ENCODE data around the gene HYAL1. TPM values are rescaled to one million over a fixed set of nuclear protein-coding genes. Genes with fewer than 3 reads are reported as not detected.
A peak's percentile ranks its signal among the peaks of the same experiment; 100 is the strongest.

The HYAL1 gene
- 10 to 100 TPM; 16.5 to 26.5 (median 20.8) TPM for total RNA-seq

GRCh38 chr3:50303013-50303815, at the start of gene HYAL1:
Gene HYAL1 (minus strand): TSS chr3:50303574. CDS start chr3:50302956, 618 bp downstream.
- Histone ChIP-seq H3K9me3 (no peaks in the 10 kb centered on the region), H3K4me1 (peaks cover 0 to 51% (median 36%) of the 10 kb centered on the region in 4 donors), H3K27ac (peak within 1 kb of the TSS; percentile 45 to 89 (median 75)), H3K4me3 (peak within 1 kb of the TSS in 2 of 4 donors; percentile 20 to 44), H3K36me3 (peaks cover 0 to 5% (median 0%) of the 10 kb centered on the region in 3 donors), H3K27me3 (no peaks in the 10 kb centered on the region)
- DNase-seq (ENCODE audit: low spot score in 2 of 2) = peak in 1 of 2 donors; percentile 77
- TF ChIP-seq POLR2A (IDR thresholded peaks at IDR 0.05) (peak in 1 of 2 donors; percentile 49), EP300 (IDR thresholded peaks at IDR 0.05) (peak in 1 of 2 donors; percentile 53), CTCF (IDR thresholded peaks at IDR 0.05) (peak in 1 of 5 experiments; percentile 16)
- WGBS, 2 donors = 36 to 41% methylated on average over 10 to 11 of the region's 14 CpGs

DNA sequence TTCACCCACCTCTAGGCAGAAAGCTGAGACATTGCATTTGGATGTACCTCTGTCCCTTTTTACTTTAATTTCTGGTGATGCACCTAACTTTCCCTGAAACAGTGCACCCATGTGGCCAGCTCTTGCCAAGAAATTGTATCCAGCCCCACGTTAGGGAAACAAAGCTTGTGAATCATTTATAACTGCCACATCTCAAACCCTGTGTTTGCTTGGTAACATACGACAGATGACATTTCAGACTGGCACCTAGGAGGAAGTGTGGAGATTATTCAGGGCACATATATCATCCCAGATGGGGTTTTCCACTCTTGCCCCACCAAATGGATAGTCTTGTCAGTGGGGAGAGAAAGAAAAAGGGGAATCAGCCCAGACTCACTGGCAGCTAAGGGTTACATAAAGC, 49.4 kb upstream of the HYAL1 start:
- 34 to 40% methylated on average over 2 of the region's 2 CpGs for WGBS, 2 donors
- no peaks in the 10 kb centered on the region for H3K9me3 ChIP-seq
- peaks cover 5 to 83% (median 43%) of the 10 kb centered on the region in 4 donors for H3K4me1 ChIP-seq
- TF ChIP-seq CTCF (IDR thresholded peaks at IDR 0.05) = no peak
- no peak for TF ChIP-seq EP300 (IDR thresholded peaks at IDR 0.05)
- no peak for TF ChIP-seq POLR2A (IDR thresholded peaks at IDR 0.05)
- no peaks in the 10 kb centered on the region for H3K27me3 ChIP-seq
- H3K36me3 ChIP-seq = peaks cover 0 to 68% (median 12%) of the 10 kb centered on the region in 3 donors
- no peak overlapping the region for H3K27ac ChIP-seq
- H3K4me3 ChIP-seq = no peak overlapping the region
- no peak for DNase-seq (ENCODE audit: low spot score in 2 of 2)

GRCh38 chr3:50351323-50351697, 47.9 kb upstream of the HYAL1 start:
- H3K36me3 ChIP-seq = peaks cover 0 to 59% (median 12%) of the 10 kb centered on the region in 3 donors
- peak overlapping the region; percentile 74 to 96 (median 88) for H3K27ac ChIP-seq
- H3K4me3 ChIP-seq = peak overlapping the region; percentile 49 to 87 (median 75)
- H3K27me3 ChIP-seq = no peaks in the 10 kb centered on the region
- no peaks in the 10 kb centered on the region for H3K9me3 ChIP-seq
- WGBS, 2 donors = 56 to 64% methylated on average over 9 to 11 of the region's 11 CpGs
- DNase-seq (ENCODE audit: low spot score in 2 of 2) = no peak
- H3K4me1 ChIP-seq = peaks cover 0 to 79% (median 29%) of the 10 kb centered on the region in 4 donors
- no peak for TF ChIP-seq EP300 (IDR thresholded peaks at IDR 0.05)
- TF ChIP-seq CTCF (IDR thresholded peaks at IDR 0.05) = no peak
- no peak for TF ChIP-seq POLR2A (IDR thresholded peaks at IDR 0.05)

DNA sequence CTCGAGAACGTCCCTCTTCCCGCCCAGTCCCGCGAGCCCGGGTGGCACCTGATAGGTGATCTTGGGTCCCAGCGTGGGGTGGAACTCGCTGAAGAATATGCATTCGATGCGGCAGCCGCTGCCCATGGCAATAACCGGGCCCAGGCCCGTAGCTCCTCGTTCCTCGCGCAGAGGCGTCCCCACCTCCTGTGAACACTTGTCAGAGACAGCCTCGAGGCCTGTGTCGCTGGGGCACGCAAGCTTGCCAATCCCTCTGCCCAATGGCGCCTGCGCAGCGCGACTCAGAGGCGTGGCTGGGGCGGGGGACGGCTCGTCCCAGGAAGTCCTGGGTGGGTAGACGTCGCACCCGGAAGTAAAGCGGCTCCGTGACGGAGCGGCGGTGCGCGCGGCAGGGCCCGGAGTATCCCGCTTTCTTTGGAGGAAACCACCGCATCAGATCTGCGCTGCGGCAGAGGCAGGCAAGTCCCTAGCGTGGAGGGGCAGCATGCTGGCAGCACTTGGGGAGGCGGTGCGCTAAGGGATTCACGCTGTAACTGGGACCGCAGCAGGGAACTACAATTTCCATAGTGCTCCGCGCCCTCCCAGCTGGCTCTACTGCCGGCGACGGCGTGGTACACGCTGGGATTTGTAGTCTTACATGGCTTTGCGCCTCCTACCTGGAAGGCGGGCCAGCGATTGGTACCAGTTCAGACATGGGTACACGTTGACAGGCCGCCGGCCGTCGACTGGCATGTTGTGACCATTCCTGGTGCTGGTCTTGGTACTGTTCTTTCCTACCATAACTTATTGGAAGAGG, 47.4 kb upstream of the HYAL1 start, which contains the start of the genes CYB561D2 and NPRL2:
TSS of gene CYB561D2 (plus strand) at position 336 of the 796 bp plus-strand sequence. CDS start 572 bp downstream, outside the sequence.
TSS of gene NPRL2 (minus strand) at position 249 of the 796 bp plus-strand sequence. CDS start at position 126, 123 bp downstream.
- peak within 1 kb of the TSS; percentile 49 to 87 (median 75) for H3K4me3 ChIP-seq
- H3K4me1 ChIP-seq = peaks cover 0 to 77% (median 24%) of the 10 kb centered on the region in 4 donors
- peak within 1 kb of the TSS; percentile 74 to 96 (median 88) for H3K27ac ChIP-seq
- H3K9me3 ChIP-seq = no peaks in the 10 kb centered on the region
- WGBS, 2 donors = 0 to 3% methylated on average over 12 to 48 of the region's 64 CpGs
- DNase-seq (ENCODE audit: low spot score in 2 of 2) = peak; percentile 87 to 92
- peak; percentile 90 to 92 for TF ChIP-seq EP300 (IDR thresholded peaks at IDR 0.05)
- TF ChIP-seq POLR2A (IDR thresholded peaks at IDR 0.05) = peak; percentile 61 to 83
- peak in 2 of 5 experiments; percentile 5 to 55 for TF ChIP-seq CTCF (IDR thresholded peaks at IDR 0.05)
- H3K27me3 ChIP-seq = no peaks in the 10 kb centered on the region
- peaks cover 0 to 54% (median 12%) of the 10 kb centered on the region in 3 donors for H3K36me3 ChIP-seq

Measured in tibial nerve (tissue), 4 donors.